Kidney (tissue), 14 donors: ENCODE measurements around the gene PLAC8. TPM values are rescaled to one million over a fixed set of nuclear protein-coding genes. Genes with fewer than 3 reads are reported as not detected.

Experiments
- DNase-seq, 5 donors: peaks; one replicate each; pipeline ENCODE4 v3.0.0-alpha.2; 2013 to 2020
- FAIRE-seq: peaks from 2 replicates; lab custom pipeline; 2012; peaks lifted over from hg19 to GRCh38; lab: Jason Lieb, UNC
- H3K27ac ChIP-seq, 2 donors: one replicate each; pipeline ENCODE4 v1.7.0; 2013; ENCODE audit warnings: low read depth in 2 of 2, low read length in 2 of 2, inconsistent platforms in 1 of 2
- H3K27me3 ChIP-seq: one replicate; pipeline ENCODE4 v1.7.1; 2013; ENCODE audit warnings: low read length, inconsistent platforms; ENCODE audit not compliant: control insufficient read depth, insufficient read depth
- H3K36me3 ChIP-seq, 3 donors: one replicate each; pipeline versions ENCODE4 v1.7.0 to v1.7.1; 2013; ENCODE audit warnings: low read length in 3 of 3, control low read depth in 1 of 3, inconsistent platforms in 1 of 3; ENCODE audit not compliant: insufficient read depth in 3 of 3, control insufficient read depth in 2 of 3
- H3K4me1 ChIP-seq, 3 donors: one replicate each; pipeline versions ENCODE4 v1.7.0 to v1.7.1; 2013; ENCODE audit warnings: low read length in 3 of 3, inconsistent platforms in 1 of 3, low read depth in 1 of 3; ENCODE audit not compliant: control insufficient read depth in 2 of 3, insufficient read depth in 2 of 3
- H3K4me3 ChIP-seq, 3 donors: one replicate each; pipeline versions ENCODE4 v1.7.0 to v1.8.1; 2013; ENCODE audit warnings: low read length in 3 of 3, control low read depth in 1 of 3, inconsistent platforms in 1 of 3
- H3K9ac ChIP-seq, 3 donors: one replicate each; pipeline versions ENCODE4 v1.7.0 to v1.7.1; 2013; ENCODE audit warnings: low read length in 3 of 3, control low read depth in 1 of 3, inconsistent platforms in 1 of 3
- H3K9me3 ChIP-seq, 3 donors: one replicate each; pipeline versions ENCODE4 v1.7.0 to v1.7.1; 2013; ENCODE audit warnings: low read length in 3 of 3, control low read depth in 1 of 3, inconsistent platforms in 1 of 3; ENCODE audit not compliant: control insufficient read depth in 2 of 3, insufficient read depth in 1 of 3
- intact Hi-C: fragments of 100-400 bp; cut with DNase I; formaldehyde crosslinking; loops from one replicate; pipeline ENCODE4 v1.11.1; 2022
- polyA plus RNA-seq: library from polyadenylated mRNA; stranded (reverse); fragments of 350-450 nt; fragmentation: Illumina TruSeq; extraction: RNeasy Lipid Tissue Mini Kit (QIAGEN cat#74804); gene quantifications from one replicate; pipeline ENCODE4 v1.2.3, GENCODE V29; 2014; ENCODE audit warnings: low read depth, low replicate concordance; ENCODE audit not compliant: insufficient read depth
- total RNA-seq: library from RNA; stranded (reverse); fragmentation: NEBNext Ultra II Directional; extraction: Animal tissue kit (Norgen Biotek cat#: 25700); gene quantifications from one replicate; pipeline ENCODE4 v1.2.1, GENCODE V29; 2021
- TF ChIP-seq, protein P1 (sequence below): IDR thresholded peaks from 3 replicates; pipeline ENCODE4 v1.5.1; 2012; ENCODE audit warnings: mild to moderate bottlenecking, moderate library complexity, borderline replicate concordance; ENCODE audit not compliant: insufficient read depth; ENCODE audit errors: extremely low read depth
- donor health status: control.
- donor health status: control.
- donor health status: control.
- donor health status: control.
- donor health status: control.
- donor health status: DM: yes; HTN: yes; CAD: no.
- donor health status: Normal renal cell carcinoma (clear cell type).

Gene PLAC8
- total and polyA plus RNA-seq, 2 donors from 2014 or later: 3.6 to 10.3 TPM

DNA sequence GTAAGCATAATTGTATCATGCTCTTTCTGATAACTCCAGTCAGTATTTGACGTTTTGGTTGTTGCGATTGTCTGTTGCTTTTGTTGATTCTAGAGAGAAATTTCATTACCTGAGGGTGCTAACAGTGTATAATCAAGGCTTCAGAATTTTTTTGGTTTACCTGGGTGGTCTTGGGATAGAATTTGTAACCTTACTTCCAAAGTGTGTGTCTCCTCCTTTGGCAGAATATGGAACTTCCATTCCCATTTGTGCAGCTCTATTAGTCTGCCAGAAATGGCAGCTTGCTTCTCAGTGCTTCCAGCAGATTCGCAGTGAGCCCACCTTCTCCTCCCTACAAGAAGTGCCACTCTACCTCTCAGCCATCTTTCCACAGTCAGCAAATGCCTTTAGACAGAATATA lies 74.3 kb downstream of the PLAC8 start:
- no peaks in the 10 kb centered on the region for H3K9me3 ChIP-seq
- H3K36me3 ChIP-seq: no peaks in the 10 kb centered on the region
- intact Hi-C loops: no loop called here
- H3K27me3 ChIP-seq: no peaks in the 10 kb centered on the region
- no peak overlapping the region for H3K9ac ChIP-seq
- TF ChIP-seq, protein P1, sequence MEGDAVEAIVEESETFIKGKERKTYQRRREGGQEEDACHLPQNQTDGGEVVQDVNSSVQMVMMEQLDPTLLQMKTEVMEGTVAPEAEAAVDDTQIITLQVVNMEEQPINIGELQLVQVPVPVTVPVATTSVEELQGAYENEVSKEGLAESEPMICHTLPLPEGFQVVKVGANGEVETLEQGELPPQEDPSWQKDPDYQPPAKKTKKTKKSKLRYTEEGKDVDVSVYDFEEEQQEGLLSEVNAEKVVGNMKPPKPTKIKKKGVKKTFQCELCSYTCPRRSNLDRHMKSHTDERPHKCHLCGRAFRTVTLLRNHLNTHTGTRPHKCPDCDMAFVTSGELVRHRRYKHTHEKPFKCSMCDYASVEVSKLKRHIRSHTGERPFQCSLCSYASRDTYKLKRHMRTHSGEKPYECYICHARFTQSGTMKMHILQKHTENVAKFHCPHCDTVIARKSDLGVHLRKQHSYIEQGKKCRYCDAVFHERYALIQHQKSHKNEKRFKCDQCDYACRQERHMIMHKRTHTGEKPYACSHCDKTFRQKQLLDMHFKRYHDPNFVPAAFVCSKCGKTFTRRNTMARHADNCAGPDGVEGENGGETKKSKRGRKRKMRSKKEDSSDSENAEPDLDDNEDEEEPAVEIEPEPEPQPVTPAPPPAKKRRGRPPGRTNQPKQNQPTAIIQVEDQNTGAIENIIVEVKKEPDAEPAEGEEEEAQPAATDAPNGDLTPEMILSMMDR: no peak
- H3K27ac ChIP-seq: no peak overlapping the region
- H3K4me1 ChIP-seq: peaks cover 0 to 11% (median 9%) of the 10 kb centered on the region in 3 donors
- DNase-seq (no peak), FAIRE-seq (no peak)
- no peak overlapping the region for H3K4me3 ChIP-seq

Other genes starting within 250 kb of the PLAC8 start
- 204 TPM for gene SEC31A, start 223.6 kb downstream of the PLAC8 start, total RNA-seq
- 104 TPM for gene SEC31A, start 223.6 kb downstream of the PLAC8 start, polyA plus RNA-seq
- gene THAP9, start 214.0 kb downstream of the PLAC8 start, total RNA-seq: 5.6 TPM
- gene THAP9, start 214.0 kb downstream of the PLAC8 start, polyA plus RNA-seq: 2.6 TPM
- gene LIN54, start 103.9 kb downstream of the PLAC8 start, total RNA-seq: 11.9 TPM
- gene LIN54, start 103.9 kb downstream of the PLAC8 start, polyA plus RNA-seq: 2.4 TPM
- 28.6 TPM for gene COPS4, start 79.5 kb downstream of the PLAC8 start, total RNA-seq
- gene COPS4, start 79.5 kb downstream of the PLAC8 start, polyA plus RNA-seq: 51.8 TPM
- gene COQ2, start 170.1 kb upstream of the PLAC8 start, total RNA-seq: 8.1 TPM
- gene COQ2, start 170.1 kb upstream of the PLAC8 start, polyA plus RNA-seq: 11.6 TPM
- gene HPSE, start 220.1 kb upstream of the PLAC8 start, total RNA-seq: 6.8 TPM
- 1.9 TPM for gene HPSE, start 220.1 kb upstream of the PLAC8 start, polyA plus RNA-seq